ENCODE data around the gene ZNF316.

ZNF316 gene

DNA sequence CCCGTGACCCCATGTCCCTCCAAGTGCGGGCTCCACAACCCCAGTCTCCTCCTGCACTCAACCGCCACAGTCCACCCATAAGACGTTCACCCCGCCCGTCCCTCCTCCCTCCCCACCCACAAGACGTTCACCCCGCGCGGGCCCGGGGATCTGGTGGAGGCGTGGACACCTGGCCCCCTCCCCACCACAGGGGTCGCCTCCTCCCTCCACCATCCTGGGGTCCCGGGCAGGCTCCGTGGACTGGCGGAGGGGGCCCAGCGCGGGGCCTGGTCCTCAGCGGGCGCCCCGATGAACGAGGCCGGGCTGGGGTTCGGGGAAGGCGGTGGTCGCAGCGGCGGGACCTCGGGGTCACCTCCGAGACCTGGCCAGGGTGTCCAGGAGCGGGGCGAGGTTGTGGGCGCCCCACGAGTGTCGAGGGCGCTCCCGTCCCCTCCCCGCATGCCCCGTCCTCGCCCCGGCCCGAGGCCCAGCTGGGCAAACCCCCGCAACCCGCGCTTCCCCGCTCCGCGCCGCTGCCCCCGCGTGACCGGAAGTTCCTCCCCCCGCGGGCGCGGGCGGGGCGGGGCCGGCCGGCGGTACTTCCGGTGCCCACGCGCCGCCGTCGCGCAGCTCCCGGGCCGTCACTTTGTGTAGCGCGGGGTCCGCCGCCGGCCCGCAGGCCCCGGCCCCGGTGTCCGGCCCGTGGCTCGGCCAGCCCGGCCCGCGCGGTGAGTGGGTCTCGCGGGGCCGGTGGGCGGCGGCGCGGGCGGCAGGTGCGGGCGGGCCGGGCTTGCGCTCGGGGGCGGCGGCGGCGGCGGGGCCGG is at the start of gene ZNF316:
Gene ZNF316 (plus strand): TSS at position 578 of the 803 bp plus-strand sequence. CDS start 5,092 bp downstream, outside the sequence.
- DNase-seq = peak in 1 of 2 experiments; percentile 46

DNA sequence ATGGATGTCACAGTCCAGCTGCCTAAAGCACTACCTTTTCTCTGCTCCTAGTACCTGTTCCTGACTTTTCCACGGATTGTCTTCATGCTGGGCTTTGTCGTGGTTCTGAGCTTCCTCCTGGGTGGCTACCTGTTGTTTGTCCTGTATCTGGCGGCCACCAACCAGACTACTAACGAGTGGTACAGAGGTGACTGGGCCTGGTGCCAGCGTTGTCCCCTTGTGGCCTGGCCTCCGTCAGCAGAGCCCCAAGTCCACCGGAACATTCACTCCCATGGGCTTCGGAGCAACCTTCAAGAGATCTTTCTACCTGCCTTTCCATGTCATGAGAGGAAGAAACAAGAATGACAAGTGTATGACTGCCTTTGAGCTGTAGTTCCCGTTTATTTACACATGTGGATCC is 48.6 kb upstream of the ZNF316 start:
- no peak for DNase-seq

DNA sequence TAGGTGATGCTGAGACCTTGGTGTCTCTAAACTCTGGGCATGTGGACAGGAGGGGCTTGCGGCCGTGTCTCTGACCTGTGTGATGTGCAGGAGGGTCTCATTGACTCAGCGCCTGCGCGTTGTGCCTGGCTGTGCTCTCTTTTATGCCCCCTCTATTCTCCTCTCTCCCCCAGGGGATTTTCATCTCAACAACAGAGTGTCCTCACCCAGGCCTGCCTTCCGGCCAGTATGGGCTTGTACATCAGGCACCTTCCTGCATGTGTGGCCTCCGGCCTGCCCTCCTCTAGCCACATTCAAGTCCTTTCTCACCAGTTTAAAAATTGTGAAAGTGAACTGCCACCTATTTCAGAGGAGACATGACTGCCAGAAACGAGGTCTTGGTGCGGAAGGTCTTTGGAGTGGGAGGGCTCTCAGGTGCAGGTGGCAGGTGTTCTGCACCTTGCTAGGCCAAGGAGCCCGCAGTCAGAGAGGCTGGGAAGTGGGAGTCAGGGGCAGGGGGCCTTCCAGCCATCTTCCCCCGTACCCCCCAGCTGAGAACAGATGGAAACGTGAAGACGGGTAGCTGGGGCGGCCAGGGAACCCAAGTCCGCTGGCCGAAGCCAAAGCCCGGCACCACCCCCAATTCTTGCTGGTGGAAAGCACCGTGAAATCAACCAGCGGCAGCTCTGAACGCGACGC is 47.8 kb upstream of the ZNF316 start:
- DNase-seq = no peak

DNA sequence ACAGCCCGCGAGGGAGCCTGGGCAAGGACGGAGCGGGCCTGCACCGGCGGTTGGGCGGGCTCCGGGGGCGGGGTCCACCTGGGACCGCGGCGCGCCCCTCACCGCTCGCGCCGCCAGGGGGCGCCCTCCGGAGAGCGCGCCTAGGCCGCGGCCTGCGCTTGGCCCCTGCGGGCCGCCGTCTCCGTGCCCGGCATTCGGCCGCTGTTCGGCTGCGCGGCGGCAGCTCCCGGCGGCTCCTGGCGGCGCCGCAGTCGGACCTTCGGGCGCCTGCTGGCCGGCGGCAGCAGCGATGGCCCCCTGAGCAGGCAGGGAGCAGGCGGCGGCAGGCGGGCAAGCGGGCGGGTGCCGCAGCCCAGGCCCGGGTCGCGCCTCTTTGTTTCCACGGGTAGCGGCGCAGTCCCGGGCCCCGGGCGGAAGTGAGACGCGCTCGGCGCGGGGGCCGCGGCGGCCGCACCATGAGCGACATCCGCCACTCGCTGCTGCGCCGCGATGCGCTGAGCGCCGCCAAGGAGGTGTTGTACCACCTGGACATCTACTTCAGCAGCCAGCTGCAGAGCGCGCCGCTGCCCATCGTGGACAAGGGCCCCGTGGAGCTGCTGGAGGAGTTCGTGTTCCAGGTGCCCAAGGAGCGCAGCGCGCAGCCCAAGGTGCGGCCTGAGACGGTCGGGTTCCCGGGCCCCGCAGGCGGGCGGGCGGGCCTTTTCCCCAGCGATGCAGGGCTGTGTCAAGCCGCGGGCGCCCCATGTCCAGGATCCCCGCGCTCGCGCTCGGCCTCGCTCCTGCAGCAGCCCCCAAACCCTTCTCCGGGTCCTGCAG is 47.1 kb upstream of the ZNF316 start, which contains the start of gene INTS15:
Gene INTS15 (plus strand): TSS at position 193 of the 816 bp plus-strand sequence. CDS start 263 bp downstream, at position 456.
- DNase-seq = peak; percentile 11 to 66

DNA sequence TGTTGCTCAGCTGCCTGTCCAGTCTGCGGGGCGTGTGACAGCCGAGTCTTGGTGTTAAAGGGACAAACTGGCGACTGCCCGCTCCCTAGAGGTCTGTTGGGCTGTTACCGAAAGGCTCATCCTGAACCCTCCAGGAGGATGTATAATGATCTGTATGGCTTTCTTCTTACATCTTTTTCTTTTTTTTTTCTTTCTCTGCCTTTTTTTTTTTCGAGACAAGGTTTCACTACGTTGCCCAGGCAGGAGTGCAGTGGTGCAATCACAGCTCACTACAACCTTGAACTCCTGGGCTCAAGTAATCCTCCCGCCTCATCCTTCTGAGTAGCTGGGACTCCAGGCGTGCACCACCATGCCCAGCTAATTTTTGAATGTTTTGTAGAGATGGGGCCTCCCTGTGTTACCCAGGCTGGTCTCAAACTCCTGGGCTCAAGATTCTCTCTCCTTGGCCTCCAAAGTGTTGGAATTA is 46.4 kb upstream of the ZNF316 start:
- no peak for DNase-seq

DNA sequence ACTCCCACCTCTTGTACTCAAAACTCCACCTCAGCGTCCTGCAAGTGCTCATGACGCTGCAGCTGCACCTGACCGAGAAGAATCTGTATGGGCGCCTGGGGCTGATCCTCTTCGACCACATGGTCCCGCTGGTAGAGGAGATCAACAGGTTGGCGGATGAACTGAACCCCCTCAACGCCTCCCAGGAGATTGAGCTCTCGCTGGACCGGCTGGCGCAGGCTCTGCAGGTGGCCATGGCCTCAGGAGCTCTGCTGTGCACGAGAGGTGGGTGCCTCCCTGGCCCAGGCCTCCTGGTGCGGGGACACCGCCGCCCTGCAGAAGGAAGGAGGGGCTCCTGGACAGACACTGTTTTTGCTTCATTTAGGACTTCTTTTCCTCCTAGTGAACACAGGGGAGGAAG is 37.0 kb upstream of the ZNF316 start:
- no peak for DNase-seq

DNA sequence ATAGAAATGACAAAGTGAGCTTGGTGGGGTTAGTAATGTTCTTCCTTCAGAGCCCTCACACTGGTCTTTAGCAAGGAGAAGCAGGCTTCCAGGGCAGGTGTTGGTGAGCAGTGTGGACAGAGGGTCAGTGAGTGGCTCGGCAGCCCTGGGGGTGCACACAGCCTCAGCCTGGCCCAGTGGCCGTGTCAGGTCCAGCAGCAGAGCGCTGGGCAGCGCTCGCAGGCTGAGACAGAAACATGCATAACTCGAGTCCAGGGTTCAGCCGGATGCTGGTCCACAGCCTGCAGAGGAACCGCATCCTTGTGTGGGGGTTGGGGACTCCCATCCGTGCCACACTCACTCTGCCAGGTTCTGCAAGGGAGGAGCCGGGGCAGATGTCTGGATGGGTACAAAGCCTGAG is 32.7 kb upstream of the ZNF316 start:
- no peak for DNase-seq

DNA sequence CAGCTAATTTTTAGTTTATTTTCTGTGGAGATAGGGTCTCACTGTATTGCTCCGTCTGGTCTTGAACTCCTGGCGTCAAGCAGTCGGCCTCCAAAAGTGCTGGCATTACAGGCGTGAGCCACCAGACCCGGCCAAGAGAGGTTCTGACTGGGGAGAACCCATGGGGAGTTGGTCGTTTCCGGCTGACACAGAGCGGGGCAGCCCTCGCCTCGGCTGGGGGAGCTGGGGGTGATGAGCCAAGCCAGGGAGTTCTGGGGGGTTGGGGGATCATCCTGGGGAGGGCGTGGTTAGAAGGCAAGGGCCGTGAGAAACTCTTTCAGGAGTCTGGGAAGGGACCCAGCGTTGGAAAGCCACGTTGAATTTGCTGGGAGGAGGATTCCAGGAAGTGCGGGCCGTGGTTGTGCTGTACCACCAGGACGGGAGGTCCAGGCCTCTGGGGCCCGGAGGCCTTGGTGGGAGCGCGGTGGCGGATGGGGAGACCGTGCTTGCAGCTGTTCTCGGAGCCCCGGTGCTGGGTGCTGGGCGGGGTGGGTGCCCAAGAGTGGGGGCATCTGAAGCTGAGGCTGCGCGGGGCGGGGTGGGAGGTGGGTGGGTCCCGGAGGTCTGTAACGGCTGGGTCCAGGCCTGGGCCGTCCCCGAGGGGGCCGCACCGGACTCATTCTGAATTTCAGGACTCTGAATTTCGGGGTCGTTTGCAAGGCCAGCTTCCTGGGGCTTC is 30.1 kb upstream of the ZNF316 start:
- no peak for DNase-seq

DNA sequence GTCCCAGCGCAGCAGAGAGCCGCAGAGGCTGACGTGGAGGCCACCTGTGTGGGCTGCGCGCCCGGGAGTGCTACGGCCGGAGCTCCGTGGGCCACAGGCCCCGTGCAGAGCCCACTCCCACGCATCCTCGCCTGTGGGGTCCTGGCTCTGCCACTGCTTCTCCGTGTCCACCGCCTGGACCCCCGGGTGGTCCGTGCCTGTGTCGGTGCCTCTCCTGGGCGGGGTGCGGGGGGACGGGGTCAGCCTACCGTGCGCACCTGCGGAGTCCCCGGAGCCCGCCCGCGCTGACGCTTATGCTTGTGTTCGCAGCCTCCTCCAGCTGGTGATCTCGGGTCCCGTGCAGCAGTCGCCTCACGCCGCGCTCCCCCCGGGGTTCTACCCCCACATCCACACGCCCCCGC is 29.5 kb upstream of the ZNF316 start:
- DNase-seq = no peak

DNA sequence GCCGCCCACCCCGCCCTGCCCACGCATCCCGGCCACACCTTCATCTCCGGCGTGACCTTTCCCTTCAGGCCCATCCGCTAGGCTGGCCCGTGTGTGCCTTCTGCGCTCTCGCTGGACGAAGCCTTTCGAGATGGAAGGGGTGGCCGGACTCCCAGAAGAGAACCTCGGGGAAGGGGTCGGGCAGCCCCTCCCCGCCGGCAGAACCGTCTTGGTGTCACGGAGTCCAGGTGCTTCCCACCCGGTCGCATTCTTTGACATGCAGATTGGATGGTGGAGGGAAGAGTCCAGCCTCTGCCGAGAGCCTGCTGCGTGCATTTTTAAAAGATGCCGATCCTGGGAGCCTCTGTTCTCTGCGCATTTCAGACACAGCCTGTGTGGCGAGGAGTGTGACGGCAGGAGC is 29.0 kb upstream of the ZNF316 start:
- DNase-seq = no peak

DNA sequence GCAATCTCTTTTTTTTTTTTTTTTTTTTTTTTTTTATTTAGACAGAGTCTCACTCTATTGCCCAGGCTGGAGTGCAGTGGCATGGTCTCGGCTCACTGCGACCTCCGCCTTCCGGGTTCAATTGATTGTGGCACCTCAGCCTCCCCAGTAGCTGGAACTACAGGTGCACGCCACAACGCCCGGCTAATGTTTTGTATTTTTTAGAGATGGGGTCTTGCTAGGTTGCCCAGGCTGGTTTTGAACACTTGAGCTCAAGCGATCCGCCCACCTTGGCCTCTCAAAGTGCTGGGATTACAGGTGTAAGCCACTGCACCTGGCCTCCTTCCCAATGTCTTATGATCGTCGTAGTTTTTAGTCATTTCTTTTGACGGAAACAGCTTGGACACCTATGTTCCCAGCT is 28.3 kb upstream of the ZNF316 start:
- DNase-seq = no peak

DNA sequence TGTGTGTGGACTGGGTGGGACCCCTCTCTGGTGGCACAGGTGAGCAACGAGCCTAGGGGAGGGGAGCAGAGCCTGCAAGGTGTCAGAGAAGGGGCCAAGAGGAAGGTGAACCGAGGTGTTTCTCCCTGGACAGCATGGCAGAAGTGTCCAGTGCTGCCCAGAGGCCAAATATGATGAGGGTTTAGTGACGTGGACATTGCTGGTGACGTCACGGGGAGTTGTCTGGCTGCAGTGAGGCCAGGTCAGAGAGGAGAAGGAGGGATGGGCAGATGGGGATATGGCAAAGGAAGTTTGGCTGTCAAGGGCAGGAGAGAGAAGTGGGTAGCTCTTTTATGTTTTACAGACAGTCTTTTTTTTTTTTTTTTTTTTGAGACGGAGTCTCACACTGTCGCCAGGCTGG is 24.3 kb upstream of the ZNF316 start:
- DNase-seq = no peak

DNA sequence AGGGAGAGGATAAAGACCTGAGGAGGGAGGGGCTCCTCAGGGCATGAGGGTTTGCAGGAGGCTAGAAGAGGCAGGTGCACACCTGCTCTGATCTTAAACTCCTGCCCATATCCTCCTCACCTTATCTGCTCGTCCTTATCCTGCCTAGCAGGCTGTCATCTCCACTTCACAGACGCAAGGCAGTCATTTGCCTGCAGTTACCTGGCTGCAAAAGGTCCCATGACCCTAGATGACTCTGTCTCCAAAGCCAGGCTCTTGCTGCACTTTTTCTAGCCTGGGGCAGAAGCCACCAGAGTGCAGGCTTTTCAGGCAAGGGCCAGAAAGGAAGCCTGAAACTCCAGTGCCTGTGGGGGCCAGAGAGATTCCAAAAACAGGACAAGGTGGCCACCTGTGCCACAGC is 23.4 kb upstream of the ZNF316 start:
- no peak for DNase-seq

DNA sequence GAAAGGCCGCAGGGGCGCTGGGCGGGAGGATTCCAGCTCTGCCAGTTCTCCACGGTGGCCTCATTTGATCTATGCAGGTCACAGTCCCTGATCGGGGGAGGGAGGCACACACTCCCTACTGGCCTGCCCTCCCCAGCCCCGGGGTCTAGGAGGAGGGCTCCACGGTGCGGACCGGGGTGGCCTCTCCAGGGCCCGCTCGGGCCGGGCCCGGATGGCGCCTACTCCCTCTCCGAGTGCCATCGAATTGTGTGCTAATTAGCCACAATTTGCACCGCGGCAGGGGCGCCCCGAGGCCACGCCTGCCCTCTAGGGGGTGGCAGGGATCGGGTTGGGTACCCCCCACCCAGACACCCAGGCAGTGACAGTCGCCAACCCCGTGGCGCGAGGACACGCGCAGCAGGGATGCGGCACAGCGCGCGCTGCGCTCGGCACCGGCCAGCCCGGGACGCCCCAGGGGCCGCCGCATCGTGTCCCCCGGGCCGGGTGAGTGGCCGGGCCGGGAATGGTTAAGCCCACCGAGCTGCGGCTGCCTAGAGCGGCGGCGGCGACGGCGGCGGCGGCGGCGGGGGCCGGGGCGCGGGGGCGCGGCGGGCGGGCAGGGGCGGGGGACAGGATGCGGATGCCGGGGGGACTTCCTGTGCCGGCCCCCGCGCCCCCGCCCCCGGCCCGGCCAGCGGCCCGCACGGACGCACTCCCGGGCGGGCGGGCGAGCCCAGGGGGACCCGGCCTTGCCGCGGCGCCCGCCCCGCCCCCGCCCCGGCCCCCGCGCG is 22.0 kb upstream of the ZNF316 start, which contains the start of gene ZNF853:
Gene ZNF853 (plus strand): TSS at position 658 of the 770 bp plus-strand sequence. CDS start 565 bp downstream, outside the sequence.
- peak in 1 of 2 experiments; percentile 31 for DNase-seq

DNA sequence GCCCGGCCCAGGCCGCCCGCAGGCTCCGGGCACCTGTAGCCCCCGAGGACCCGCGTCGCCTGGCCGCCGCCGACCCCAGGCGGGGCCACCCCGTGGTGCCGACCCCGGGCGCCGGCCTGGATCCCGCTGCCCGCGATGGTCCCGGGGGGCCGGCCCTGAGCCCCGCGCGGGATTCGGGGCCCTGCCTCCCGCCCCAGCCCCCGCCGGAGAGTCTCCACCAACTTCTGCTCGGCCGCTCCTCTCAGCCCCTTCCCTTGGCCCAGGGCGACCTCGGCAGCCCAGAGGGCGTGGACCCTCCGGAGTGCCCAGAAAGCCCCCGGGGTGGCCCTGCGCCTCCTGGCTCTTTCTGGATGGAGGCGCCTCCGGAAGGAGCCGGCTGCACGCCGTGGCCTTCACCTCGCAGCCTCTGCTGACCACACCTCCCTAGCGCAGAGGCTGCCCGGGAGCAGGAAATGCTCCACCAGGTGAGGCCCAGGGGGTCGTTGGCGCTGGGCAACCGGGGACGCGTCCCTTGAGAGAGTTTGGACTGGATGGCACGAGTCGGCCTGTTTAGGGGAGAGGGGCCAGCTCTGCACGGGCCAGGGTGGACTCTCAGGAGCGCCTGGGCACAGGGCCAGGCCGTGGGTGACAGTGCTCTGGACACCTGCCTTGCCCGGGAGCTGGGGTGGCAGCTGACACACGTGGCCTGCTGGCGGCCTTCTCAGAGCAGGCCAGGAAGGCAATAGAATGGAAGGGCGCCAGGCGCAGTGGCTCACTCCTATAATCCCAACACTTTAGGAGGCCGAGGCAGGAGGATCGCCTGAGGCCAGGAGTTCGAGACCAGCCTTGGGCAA is 21.2 kb upstream of the ZNF316 start:
- DNase-seq = peak in 1 of 2 experiments; percentile 10

DNA sequence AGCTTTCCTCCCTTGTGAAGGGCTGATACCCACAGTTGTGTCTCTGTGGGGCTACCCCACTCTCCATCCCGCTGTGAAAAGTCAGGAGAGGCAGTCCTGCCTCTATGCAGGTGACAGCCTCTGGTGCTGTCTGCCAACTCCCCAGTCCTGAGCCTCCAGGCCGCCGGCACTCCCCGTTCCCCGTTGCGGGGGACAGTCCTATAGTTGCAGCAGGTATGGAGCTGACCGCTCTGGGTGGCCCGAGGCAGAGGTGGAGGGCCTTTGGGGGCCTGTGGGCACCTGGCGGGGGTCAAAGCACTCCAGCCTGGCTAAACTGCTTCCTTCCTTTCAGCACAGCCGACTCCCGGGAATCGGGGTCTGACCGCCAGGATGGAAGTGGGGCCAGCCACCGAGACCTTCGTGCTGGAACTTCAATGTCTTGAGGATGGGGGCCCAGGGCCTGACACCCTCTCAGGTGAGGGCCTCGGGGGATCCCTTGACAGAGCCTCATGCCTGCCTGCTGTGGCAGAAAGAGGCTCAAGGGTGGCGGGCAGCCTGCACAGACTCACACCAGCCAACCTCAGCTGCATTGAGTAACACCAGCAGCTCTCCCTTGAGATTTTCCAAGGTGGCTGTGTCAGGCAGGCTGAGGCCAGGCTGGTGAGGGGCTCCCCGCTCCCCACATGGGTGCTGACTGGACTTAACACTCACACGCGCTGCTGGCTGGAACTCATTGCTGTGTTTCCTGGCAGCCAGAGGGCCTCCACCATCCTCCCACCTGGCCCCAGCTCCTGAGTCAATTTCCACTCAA is 20.1 kb upstream of the ZNF316 start:
- DNase-seq = no peak

DNA sequence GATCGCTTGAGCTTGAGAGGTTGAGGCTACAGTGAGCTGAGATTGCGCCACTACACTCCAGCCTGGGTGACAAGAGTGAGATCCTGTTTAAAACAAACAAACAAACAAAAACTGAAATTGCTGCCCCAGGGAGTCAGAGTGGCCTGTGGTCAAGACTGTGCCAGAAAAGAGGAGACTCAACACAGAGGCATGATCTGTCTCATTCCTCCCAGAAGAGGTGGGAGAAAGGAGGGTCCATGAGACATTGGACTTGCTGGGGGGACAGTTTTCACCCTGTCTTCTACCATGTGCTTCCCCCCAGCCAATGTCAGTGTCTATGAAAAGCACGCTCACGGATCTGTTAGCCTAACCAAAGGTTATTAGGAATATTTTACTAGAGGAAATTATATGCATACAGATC is 18.5 kb upstream of the ZNF316 start:
- DNase-seq = no peak

DNA sequence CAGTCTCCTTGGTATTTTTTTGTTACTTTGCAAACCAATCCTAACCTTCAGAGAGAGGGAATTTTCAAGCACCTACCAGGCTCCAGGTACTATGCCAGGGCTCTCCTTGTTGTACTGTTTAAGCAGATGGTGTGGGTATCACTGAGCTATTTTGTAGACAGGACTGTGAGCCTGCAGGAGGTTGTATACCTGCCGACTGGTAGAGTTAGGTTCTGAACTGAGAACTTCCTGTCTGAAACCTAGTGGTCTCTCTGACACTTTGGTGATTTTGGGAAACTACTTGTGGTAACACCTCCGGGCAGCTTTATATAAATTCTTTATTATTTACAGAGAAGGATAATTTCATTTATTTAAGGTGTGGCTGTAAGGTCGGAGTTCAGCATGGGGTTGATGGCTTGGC is 17.2 kb upstream of the ZNF316 start:
- DNase-seq = no peak

DNA sequence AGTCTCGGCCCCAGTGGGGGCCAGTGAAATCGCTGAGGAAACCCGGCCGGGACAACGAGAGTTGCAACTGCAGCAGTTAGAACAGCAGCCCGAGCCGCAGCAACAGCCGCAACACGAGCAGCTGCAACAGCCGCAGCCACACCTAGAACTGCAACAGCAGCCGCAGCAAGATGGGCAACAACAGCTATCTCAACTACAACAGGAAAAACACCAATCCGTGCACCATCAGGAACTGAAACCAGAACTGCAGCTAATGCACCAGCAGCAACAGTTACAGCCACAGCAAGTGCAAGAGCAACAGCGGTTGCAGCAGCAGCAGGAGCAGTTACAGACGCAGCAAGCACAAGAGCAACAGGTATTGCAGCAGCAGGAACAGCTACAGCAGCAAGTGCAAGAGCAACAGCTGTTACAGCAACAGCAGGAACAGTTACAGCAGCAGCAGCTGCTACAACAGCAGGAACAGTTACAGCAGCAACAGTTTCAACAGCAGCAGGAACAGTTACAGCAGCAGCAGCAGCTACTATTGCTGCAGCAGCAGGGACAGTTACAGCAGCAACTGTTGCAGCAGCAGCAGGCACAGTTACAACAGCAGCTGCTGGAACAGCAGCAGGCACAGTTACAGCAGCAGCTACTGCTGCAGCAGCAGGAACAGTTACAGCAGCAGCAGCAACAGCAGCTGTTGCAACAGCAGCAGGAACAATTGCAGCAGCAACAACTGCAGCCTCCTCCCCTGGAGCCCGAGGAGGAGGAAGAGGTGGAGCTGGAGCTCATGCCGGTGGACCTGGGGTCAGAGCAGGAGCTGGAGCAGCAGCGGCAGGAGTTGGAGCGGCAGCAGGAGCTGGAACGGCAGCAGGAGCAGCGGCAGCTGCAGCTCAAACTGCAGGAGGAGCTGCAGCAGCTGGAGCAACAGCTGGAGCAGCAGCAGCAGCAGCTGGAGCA is 15.7 kb upstream of the ZNF316 start:
- no peak for DNase-seq

Data from NCI-H524 (cell line).